Measurements from ENCODE around the gene CLCN1. TPM values are rescaled to one million over a fixed set of nuclear protein-coding genes. Genes with fewer than 3 reads are reported as not detected.

The CLCN1 gene
- total RNA-seq, 2 experiments from 2014 or later = not detected

DNA sequence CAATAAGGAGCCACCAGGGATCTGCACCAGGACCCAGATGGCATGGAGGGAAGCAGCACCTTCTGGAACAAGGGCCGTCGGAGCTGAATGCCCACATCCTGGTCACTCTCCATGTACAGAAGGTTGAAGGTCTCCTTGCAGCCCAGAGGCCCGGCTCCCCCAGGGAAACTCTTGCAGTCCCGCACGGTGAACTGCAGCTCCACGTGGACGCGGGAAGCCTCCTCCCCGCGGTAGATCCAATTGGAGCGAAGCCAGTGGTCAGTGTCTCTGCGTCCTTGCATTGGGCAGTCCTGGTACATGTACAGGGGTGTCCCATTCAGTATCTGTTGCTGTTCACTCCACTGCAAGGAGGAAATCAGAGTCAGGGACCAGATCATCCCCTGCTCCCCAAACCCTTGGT is 85.4 kb downstream of the CLCN1 start:
- intact Hi-C loops (cut with micrococcal nuclease; ENCODE audit: unreplicated experiment) = no loop called here
- Histone ChIP-seq H3K36me3 (ENCODE audit: insufficient read depth, low read length) (no peaks in the 10 kb centered on the region), H3K4me1 (ENCODE audit: insufficient read depth, low read length, poor library complexity, severe bottlenecking) (no peaks in the 10 kb centered on the region), H3K27ac (ENCODE audit: low read depth, low read length, poor library complexity, severe bottlenecking) (no peak overlapping the region), H4K20me1 (ENCODE audit: insufficient read depth, low read length) (no peaks in the 10 kb centered on the region; the same call in 1 of the 2 replicates), H3K79me2 (ENCODE audit: insufficient read depth, low read depth, low read length) (no peaks in the 10 kb centered on the region), H3K9me2 (ENCODE audit: insufficient read depth, low read length) (no peaks in the 10 kb centered on the region), H3K4me2 (ENCODE audit: low read length) (no peak overlapping the region), H3K9me3 (ENCODE audit: low read length) (no peaks in the 10 kb centered on the region), H3K4me3 (ENCODE audit: low read depth, low read length, poor library complexity, severe bottlenecking) (no peak overlapping the region), H2AFZ (ENCODE audit: low read length) (no peak overlapping the region)
- DNase-seq (ENCODE audit: low spot score) = no peak
- POLR2A ChIA-PET = interaction anchor here (0.7 kb wide), 1 partner anchor 54 kb away, joined by 4 read pairs; no protein-coding TSS in a partner anchor
- CTCF ChIA-PET (ENCODE audit: unreplicated experiment) = no interaction called here
- TF ChIP-seq, protein P1, sequence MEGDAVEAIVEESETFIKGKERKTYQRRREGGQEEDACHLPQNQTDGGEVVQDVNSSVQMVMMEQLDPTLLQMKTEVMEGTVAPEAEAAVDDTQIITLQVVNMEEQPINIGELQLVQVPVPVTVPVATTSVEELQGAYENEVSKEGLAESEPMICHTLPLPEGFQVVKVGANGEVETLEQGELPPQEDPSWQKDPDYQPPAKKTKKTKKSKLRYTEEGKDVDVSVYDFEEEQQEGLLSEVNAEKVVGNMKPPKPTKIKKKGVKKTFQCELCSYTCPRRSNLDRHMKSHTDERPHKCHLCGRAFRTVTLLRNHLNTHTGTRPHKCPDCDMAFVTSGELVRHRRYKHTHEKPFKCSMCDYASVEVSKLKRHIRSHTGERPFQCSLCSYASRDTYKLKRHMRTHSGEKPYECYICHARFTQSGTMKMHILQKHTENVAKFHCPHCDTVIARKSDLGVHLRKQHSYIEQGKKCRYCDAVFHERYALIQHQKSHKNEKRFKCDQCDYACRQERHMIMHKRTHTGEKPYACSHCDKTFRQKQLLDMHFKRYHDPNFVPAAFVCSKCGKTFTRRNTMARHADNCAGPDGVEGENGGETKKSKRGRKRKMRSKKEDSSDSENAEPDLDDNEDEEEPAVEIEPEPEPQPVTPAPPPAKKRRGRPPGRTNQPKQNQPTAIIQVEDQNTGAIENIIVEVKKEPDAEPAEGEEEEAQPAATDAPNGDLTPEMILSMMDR (conservative IDR thresholded peaks at IDR 0.05; ENCODE audit: low read length) = no peak
- TF ChIP-seq EZH2phosphoT487 (IDR thresholded peaks at IDR 0.05; ENCODE audit: borderline replicate concordance, low read depth, low read length) = no peak
- BruUV-seq (replicated peaks) = no TSS peak

Small RNA genes lying within 50 kb of the gene (microRNA-seq; reads per million reads assigned to microRNA genes)
- gene MIR6892 (ENCODE audit: borderline replicate concordance) = not detected

Small RNA genes lying within 50 kb of the gene (small RNA-seq; reads per million reads assigned to genes)
- gene MIR6892 (not detected), gene RN7SL481P (not detected), gene RN7SL535P (not detected)

Other genes with a start within 250 kb of the CLCN1 start
- gene PIP, start 184.0 kb upstream of the CLCN1 start, total RNA-seq (2014; rRNA removed; shearing (Covaris generic)) = not detected in 2 replicates
- not detected in 2 replicates for gene PIP, start 184.0 kb upstream of the CLCN1 start, total RNA-seq (2022)
- gene TAS2R39, start 132.7 kb upstream of the CLCN1 start, total RNA-seq (2014; rRNA removed; shearing (Covaris generic)) = not detected in 2 replicates
- gene TAS2R39, start 132.7 kb upstream of the CLCN1 start, total RNA-seq (2022) = not detected in 2 replicates
- not detected in 2 replicates for gene TAS2R40, start 94.1 kb upstream of the CLCN1 start, total RNA-seq (2014; rRNA removed; shearing (Covaris generic))
- gene TAS2R40, start 94.1 kb upstream of the CLCN1 start, total RNA-seq (2022) = not detected in 2 replicates
- 37.8 and 39.4 TPM in 2 replicates for gene GSTK1, start 52.7 kb upstream of the CLCN1 start, total RNA-seq (2014; rRNA removed; shearing (Covaris generic))
- 41.6 and 44.5 TPM in 2 replicates for gene GSTK1, start 52.7 kb upstream of the CLCN1 start, total RNA-seq (2022)
- not detected in 2 replicates for gene TMEM139, start 31.2 kb upstream of the CLCN1 start, total RNA-seq (2014; rRNA removed; shearing (Covaris generic))
- gene TMEM139, start 31.2 kb upstream of the CLCN1 start, total RNA-seq (2022) = 0.46 and 0.48 TPM in 2 replicates
- 27.2 and 33.9 TPM in 2 replicates for gene CASP2, start 27.8 kb upstream of the CLCN1 start, total RNA-seq (2014; rRNA removed; shearing (Covaris generic))
- gene CASP2, start 27.8 kb upstream of the CLCN1 start, total RNA-seq (2022) = 60.5 and 61.6 TPM in 2 replicates
- not detected in 2 replicates for gene FAM131B, start 46.6 kb downstream of the CLCN1 start, total RNA-seq (2014; rRNA removed; shearing (Covaris generic))
- gene FAM131B, start 46.6 kb downstream of the CLCN1 start, total RNA-seq (2022) = not detected in 2 replicates
- gene ZYX, start 65.2 kb downstream of the CLCN1 start, total RNA-seq (2014; rRNA removed; shearing (Covaris generic)) = 0.31 and 0.44 TPM in 2 replicates
- 2.8 and 4.2 TPM in 2 replicates for gene ZYX, start 65.2 kb downstream of the CLCN1 start, total RNA-seq (2022)
- not detected in 2 replicates for gene EPHA1, start 92.7 kb downstream of the CLCN1 start, total RNA-seq (2014; rRNA removed; shearing (Covaris generic))
- gene EPHA1, start 92.7 kb downstream of the CLCN1 start, total RNA-seq (2022) = not detected in 2 replicates
- gene TAS2R60, start 127.3 kb downstream of the CLCN1 start, total RNA-seq (2014; rRNA removed; shearing (Covaris generic)) = not detected in 2 replicates
- not detected in 2 replicates for gene TAS2R60, start 127.3 kb downstream of the CLCN1 start, total RNA-seq (2022)
- not detected in 2 replicates for gene TAS2R41, start 161.8 kb downstream of the CLCN1 start, total RNA-seq (2014; rRNA removed; shearing (Covaris generic))
- gene TAS2R41, start 161.8 kb downstream of the CLCN1 start, total RNA-seq (2022) = not detected in 2 replicates

Data from OCI-LY7 (cell line).